Measurements from ENCODE around the gene PIM3. TPM values are rescaled to one million over a fixed set of nuclear protein-coding genes. Genes with fewer than 3 reads are reported as not detected.

Gene PIM3
- total and polyA plus RNA-seq, 4 donors, result 14.5 to 44.0 (median 28.1) TPM

DNA sequence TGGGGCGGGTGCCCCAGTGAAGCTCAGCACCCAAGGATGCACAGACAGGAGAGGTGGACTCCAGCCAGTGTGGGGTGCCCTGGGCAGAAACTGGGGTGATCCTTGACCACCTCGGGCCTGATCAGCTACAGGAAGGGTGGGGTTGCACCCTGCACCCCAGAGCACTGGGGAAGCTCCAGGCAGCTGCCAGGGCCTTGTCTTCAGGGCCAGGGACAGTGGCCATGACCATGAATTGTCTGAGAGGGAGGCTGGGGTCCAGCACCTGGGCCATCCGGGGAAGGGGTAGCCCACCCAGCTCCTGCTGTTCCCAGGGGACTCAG is 34.4 kb downstream of the PIM3 start:
- 77% methylated on average over 3 of the region's 3 CpGs for WGBS
- H3K9ac ChIP-seq (ENCODE audit: low read depth in 1 of 2, low read length in 2 of 2), result no peak overlapping the region
- TF ChIP-seq FOXA1 (IDR thresholded peaks at IDR 0.05) (no peak), RXRA (IDR thresholded peaks at IDR 0.05) (no peak)
- H3K27ac ChIP-seq (ENCODE audit: low read depth in 1 of 2, low read length in 2 of 2), result no peak overlapping the region
- peak; percentile 30 for DNase-seq (ENCODE audit: low spot score)
- no peak overlapping the region for H3K4me3 ChIP-seq (ENCODE audit: low read depth in 1 of 3, low read length in 3 of 3)
- H3K27me3 ChIP-seq (ENCODE audit: control insufficient read depth in 4 of 4, insufficient read depth in 4 of 4, low read length in 3 of 4), result no peaks in the 10 kb centered on the region
- H3K9me3 ChIP-seq (ENCODE audit: control insufficient read depth in 4 of 4, low read length in 3 of 4), result peaks cover 0 to 7% (median 2%) of the 10 kb centered on the region in 4 donors
- no peaks in the 10 kb centered on the region for H3K36me3 ChIP-seq (ENCODE audit: control insufficient read depth in 4 of 4, insufficient read depth in 3 of 4, low read depth in 1 of 4, low read length in 3 of 4)
- peaks cover 0 to 6% (median 3%) of the 10 kb centered on the region in 4 donors for H3K4me1 ChIP-seq (ENCODE audit: control insufficient read depth in 4 of 4, insufficient read depth in 4 of 4, low read length in 3 of 4)

DNA sequence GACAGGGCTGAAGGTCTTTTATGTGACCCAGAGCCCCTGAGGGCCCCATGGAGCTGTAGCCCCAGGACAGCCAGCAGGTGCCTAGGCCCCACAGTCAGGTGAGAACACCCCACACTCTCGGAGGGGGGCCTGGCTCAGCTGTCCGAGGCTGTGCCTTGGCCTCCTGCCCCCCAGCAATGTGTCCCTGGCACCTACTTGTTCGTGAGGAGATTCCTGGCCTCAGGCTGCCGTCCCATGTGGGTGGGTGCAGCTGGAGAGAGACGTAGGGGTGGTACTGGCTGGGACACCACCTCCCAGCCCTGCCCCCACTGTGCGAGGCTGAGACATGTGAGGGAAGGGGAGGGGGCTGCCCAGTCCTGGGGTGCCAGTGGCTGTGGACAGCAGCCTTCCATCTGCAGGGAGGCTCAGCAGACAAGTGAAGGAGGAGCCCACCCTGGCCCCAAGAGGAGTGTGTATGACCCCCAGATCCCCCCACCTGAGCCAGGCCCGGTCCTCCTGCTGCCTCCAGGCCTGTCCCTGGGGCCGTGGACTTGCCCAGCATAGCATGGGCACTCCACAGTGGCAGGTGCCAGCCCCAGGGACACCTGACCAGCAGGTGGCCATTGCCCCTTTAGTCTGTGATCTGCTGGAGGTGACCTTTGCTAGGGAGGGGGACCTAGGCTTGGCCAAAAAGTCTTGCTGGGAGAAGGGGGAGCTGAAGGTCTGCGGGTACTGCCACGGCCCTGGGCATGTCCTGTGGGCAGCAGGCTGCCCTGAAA is 35.0 kb downstream of the PIM3 start:
- no peak overlapping the region for H3K9ac ChIP-seq (ENCODE audit: low read depth in 1 of 2, low read length in 2 of 2)
- no peak overlapping the region for H3K27ac ChIP-seq (ENCODE audit: low read depth in 1 of 2, low read length in 2 of 2)
- DNase-seq (ENCODE audit: low spot score), result no peak
- no peaks in the 10 kb centered on the region for H3K27me3 ChIP-seq (ENCODE audit: control insufficient read depth in 4 of 4, insufficient read depth in 4 of 4, low read length in 3 of 4)
- no peak for TF ChIP-seq FOXA2 (IDR thresholded peaks at IDR 0.05)
- peaks cover 0 to 7% (median 2%) of the 10 kb centered on the region in 4 donors for H3K9me3 ChIP-seq (ENCODE audit: control insufficient read depth in 4 of 4, low read length in 3 of 4)
- peaks cover 0 to 6% (median 3%) of the 10 kb centered on the region in 4 donors for H3K4me1 ChIP-seq (ENCODE audit: control insufficient read depth in 4 of 4, insufficient read depth in 4 of 4, low read length in 3 of 4)
- WGBS, result 92% methylated on average over 10 of the region's 10 CpGs
- H3K4me3 ChIP-seq (ENCODE audit: low read depth in 1 of 3, low read length in 3 of 3), result no peak overlapping the region
- no peaks in the 10 kb centered on the region for H3K36me3 ChIP-seq (ENCODE audit: control insufficient read depth in 4 of 4, insufficient read depth in 3 of 4, low read depth in 1 of 4, low read length in 3 of 4)

DNA sequence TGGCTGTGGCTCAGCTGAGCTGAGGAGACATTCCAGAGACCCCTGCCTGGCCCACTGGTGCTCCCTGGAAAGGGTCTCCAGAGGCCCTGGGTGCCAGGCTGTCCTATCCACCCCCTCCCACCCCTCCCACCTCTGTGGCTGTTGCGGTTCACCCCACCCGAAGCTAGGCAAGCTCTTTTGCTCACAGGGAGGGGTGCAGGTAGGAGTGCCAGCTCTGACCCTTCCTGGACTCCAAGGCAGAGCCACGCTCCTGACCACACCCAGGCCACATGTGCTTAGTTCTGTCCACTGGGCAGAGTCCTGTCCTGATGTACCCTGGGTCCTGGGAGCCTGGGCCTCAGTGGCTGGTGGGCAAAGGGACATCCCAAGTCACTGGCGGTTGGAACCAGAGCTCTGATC is 35.5 kb downstream of the PIM3 start:
- Histone ChIP-seq H3K4me3 (ENCODE audit: low read depth in 1 of 3, low read length in 3 of 3) (no peak overlapping the region), H3K9me3 (ENCODE audit: control insufficient read depth in 4 of 4, low read length in 3 of 4) (peaks cover 0 to 3% (median 1%) of the 10 kb centered on the region in 4 donors), H3K27ac (ENCODE audit: low read depth in 1 of 2, low read length in 2 of 2) (no peak overlapping the region), H3K27me3 (ENCODE audit: control insufficient read depth in 4 of 4, insufficient read depth in 4 of 4, low read length in 3 of 4) (no peaks in the 10 kb centered on the region), H3K4me1 (ENCODE audit: control insufficient read depth in 4 of 4, insufficient read depth in 4 of 4, low read length in 3 of 4) (peaks cover 0 to 6% (median 3%) of the 10 kb centered on the region in 4 donors), H3K9ac (ENCODE audit: low read depth in 1 of 2, low read length in 2 of 2) (no peak overlapping the region), H3K36me3 (ENCODE audit: control insufficient read depth in 4 of 4, insufficient read depth in 3 of 4, low read depth in 1 of 4, low read length in 3 of 4) (no peaks in the 10 kb centered on the region)
- TF ChIP-seq, protein P1, sequence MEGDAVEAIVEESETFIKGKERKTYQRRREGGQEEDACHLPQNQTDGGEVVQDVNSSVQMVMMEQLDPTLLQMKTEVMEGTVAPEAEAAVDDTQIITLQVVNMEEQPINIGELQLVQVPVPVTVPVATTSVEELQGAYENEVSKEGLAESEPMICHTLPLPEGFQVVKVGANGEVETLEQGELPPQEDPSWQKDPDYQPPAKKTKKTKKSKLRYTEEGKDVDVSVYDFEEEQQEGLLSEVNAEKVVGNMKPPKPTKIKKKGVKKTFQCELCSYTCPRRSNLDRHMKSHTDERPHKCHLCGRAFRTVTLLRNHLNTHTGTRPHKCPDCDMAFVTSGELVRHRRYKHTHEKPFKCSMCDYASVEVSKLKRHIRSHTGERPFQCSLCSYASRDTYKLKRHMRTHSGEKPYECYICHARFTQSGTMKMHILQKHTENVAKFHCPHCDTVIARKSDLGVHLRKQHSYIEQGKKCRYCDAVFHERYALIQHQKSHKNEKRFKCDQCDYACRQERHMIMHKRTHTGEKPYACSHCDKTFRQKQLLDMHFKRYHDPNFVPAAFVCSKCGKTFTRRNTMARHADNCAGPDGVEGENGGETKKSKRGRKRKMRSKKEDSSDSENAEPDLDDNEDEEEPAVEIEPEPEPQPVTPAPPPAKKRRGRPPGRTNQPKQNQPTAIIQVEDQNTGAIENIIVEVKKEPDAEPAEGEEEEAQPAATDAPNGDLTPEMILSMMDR (IDR thresholded peaks at IDR 0.05; ENCODE audit: low read depth, low read length, missing input control), result no peak
- TF ChIP-seq, protein P2, sequence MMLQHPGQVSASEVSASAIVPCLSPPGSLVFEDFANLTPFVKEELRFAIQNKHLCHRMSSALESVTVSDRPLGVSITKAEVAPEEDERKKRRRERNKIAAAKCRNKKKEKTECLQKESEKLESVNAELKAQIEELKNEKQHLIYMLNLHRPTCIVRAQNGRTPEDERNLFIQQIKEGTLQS (IDR thresholded peaks at IDR 0.05), result no peak
- TF ChIP-seq, protein P3, sequence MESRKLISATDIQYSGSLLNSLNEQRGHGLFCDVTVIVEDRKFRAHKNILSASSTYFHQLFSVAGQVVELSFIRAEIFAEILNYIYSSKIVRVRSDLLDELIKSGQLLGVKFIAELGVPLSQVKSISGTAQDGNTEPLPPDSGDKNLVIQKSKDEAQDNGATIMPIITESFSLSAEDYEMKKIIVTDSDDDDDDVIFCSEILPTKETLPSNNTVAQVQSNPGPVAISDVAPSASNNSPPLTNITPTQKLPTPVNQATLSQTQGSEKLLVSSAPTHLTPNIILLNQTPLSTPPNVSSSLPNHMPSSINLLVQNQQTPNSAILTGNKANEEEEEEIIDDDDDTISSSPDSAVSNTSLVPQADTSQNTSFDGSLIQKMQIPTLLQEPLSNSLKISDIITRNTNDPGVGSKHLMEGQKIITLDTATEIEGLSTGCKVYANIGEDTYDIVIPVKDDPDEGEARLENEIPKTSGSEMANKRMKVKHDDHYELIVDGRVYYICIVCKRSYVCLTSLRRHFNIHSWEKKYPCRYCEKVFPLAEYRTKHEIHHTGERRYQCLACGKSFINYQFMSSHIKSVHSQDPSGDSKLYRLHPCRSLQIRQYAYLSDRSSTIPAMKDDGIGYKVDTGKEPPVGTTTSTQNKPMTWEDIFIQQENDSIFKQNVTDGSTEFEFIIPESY (IDR thresholded peaks at IDR 0.05), result no peak
- TF ChIP-seq HNF4G (IDR thresholded peaks at IDR 0.05) (no peak), FOXA1 (IDR thresholded peaks at IDR 0.05) (no peak), GABPA (IDR thresholded peaks at IDR 0.05 in 1 of 2, conservative IDR thresholded peaks at IDR 0.05 in 1 of 2) (no peak), FOXA2 (IDR thresholded peaks at IDR 0.05) (no peak)
- TF ChIP-seq, protein P4, sequence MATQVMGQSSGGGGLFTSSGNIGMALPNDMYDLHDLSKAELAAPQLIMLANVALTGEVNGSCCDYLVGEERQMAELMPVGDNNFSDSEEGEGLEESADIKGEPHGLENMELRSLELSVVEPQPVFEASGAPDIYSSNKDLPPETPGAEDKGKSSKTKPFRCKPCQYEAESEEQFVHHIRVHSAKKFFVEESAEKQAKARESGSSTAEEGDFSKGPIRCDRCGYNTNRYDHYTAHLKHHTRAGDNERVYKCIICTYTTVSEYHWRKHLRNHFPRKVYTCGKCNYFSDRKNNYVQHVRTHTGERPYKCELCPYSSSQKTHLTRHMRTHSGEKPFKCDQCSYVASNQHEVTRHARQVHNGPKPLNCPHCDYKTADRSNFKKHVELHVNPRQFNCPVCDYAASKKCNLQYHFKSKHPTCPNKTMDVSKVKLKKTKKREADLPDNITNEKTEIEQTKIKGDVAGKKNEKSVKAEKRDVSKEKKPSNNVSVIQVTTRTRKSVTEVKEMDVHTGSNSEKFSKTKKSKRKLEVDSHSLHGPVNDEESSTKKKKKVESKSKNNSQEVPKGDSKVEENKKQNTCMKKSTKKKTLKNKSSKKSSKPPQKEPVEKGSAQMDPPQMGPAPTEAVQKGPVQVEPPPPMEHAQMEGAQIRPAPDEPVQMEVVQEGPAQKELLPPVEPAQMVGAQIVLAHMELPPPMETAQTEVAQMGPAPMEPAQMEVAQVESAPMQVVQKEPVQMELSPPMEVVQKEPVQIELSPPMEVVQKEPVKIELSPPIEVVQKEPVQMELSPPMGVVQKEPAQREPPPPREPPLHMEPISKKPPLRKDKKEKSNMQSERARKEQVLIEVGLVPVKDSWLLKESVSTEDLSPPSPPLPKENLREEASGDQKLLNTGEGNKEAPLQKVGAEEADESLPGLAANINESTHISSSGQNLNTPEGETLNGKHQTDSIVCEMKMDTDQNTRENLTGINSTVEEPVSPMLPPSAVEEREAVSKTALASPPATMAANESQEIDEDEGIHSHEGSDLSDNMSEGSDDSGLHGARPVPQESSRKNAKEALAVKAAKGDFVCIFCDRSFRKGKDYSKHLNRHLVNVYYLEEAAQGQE (IDR thresholded peaks at IDR 0.05), result no peak
- DNase-seq (ENCODE audit: low spot score), result no peak
- 75% methylated on average over 4 of the region's 4 CpGs for WGBS
